Panc1 (cell line): Measurements from ENCODE around the gene VPS35L. TPM values are rescaled to one million over a fixed set of nuclear protein-coding genes. Genes with fewer than 3 reads are reported as not detected.

Experiments used
- ATAC-seq: fragments of 200-7000 bp; cut with Tn5 transposase; 2 replicates; pipeline ENCODE4 v1.9.1; 2020; ENCODE audit warnings: mild to moderate bottlenecking, moderate library complexity
- BruUV-seq: library from RNA; stranded (reverse); fragments of 400-500 nt; replicated peaks from 2 replicates; lab custom pipeline; 2021; lab: Mats Ljungman, UMichigan
- CTCF ChIA-PET: fragments of 300-600 bp; sonication (Branson Sonifier 250); formaldehyde crosslinking; loops from one replicate; lab custom pipeline; 2022; ENCODE audit warnings: antibody characterized with exemption; lab: Charles Lee
- POLR2A ChIA-PET: fragments of 300-600 bp; sonication (Branson Sonifier 250); formaldehyde crosslinking; loops from one replicate; lab custom pipeline; 2022; ENCODE audit warnings: antibody characterized with exemption; lab: Charles Lee
- DNase-seq: peaks from one replicate; pipeline ENCODE4 v3.0.0-alpha.2; 2010; ENCODE audit warnings: low read depth, low spot score
- H3K27ac ChIP-seq: 2 replicates; pipeline ENCODE4 v1.5.1; 2011; ENCODE audit warnings: mild to moderate bottlenecking, low read length, inconsistent platforms
- H3K27me3 ChIP-seq: fragments of 200-500 bp; sonication (Bioruptor generic); 2 replicates; pipeline ENCODE4 v1.6.0; 2014; ENCODE audit warnings: low read length, inconsistent platforms; ENCODE audit not compliant: control insufficient read depth, insufficient read depth
- H3K36me3 ChIP-seq: fragments of 200-500 bp; sonication (Bioruptor generic); 2 replicates; pipeline ENCODE4 v1.5.1; 2014; ENCODE audit warnings: inconsistent platforms, mild to moderate bottlenecking, low read length, moderate library complexity; ENCODE audit not compliant: control insufficient read depth, insufficient read depth
- H3K4me1 ChIP-seq: 2 replicates; pipeline ENCODE4 v1.5.1; 2011; ENCODE audit warnings: inconsistent platforms, mild to moderate bottlenecking, low read length, moderate library complexity; ENCODE audit not compliant: control insufficient read depth, insufficient read depth
- H3K4me3 ChIP-seq, 2 experiments: 2 replicates each; pipeline ENCODE4 v1.5.1; 2011 to 2012; ENCODE audit warnings: low read depth in 2 of 2, low read length in 2 of 2, mild to moderate bottlenecking in 2 of 2, inconsistent platforms in 1 of 2, moderate library complexity in 1 of 2
- H3K9me3 ChIP-seq: fragments of 200-500 bp; sonication (Bioruptor generic); 2 replicates; pipeline ENCODE4 v1.5.1; 2014; ENCODE audit warnings: low read depth, mild to moderate bottlenecking, inconsistent platforms, low read length, moderate library complexity; ENCODE audit not compliant: control insufficient read depth, insufficient read depth
- POLR2AphosphoS5 ChIP-seq: IDR thresholded peaks from 2 replicates; pipeline ENCODE4 v1.6.1; 2012; ENCODE audit warnings: mild to moderate bottlenecking, low read depth, low read length, moderate library complexity
- SIN3A ChIP-seq: IDR thresholded peaks from 2 replicates; pipeline ENCODE4 v1.6.1; 2012; ENCODE audit warnings: low read depth, mild to moderate bottlenecking, low read length, moderate library complexity, borderline replicate concordance; ENCODE audit not compliant: insufficient read depth
- TCF7L2 ChIP-seq: IDR thresholded peaks from 2 replicates; pipeline ENCODE4 v1.6.1; 2011; ENCODE audit warnings: mild to moderate bottlenecking, low read depth, low read length, inconsistent platforms
- in situ Hi-C: cut with HindIII; loops from 2 replicates; pipeline ENCODE4 v1.10.0; 2016; ENCODE audit warnings: low sequenced_read_pairs, low pct_unique_long_range_greater_than_20kb
- intact Hi-C: fragments of 100-400 bp; cut with micrococcal nuclease; formaldehyde crosslinking; loops from one replicate; pipeline ENCODE4 v1.10.0; 2022; ENCODE audit not compliant: unreplicated experiment
- total RNA-seq: library from RNA; stranded (reverse); gene quantifications from one replicate; pipeline ENCODE4 v1.2.1, GENCODE V29; 2021; ENCODE audit not compliant: unreplicated experiment
- TF ChIP-seq, protein P1 (sequence below), 2 experiments: IDR thresholded peaks; 2 replicates each; pipeline ENCODE4 v1.6.1; 2011 to 2012; ENCODE audit warnings: low read depth in 2 of 2, control low read depth in 1 of 2, low read length in 1 of 2, mild to moderate bottlenecking in 1 of 2, moderate library complexity in 1 of 2; ENCODE audit not compliant: insufficient read depth in 1 of 2
- TF ChIP-seq, protein P2 (sequence below): fragments of 450-650 bp; IDR thresholded peaks from 2 replicates; pipeline ENCODE4 v1.5.1; 2017; ENCODE audit warnings: mild to moderate bottlenecking

The VPS35L gene
- total RNA-seq, 1 experiment from 2014 or later, result 124 TPM

DNA sequence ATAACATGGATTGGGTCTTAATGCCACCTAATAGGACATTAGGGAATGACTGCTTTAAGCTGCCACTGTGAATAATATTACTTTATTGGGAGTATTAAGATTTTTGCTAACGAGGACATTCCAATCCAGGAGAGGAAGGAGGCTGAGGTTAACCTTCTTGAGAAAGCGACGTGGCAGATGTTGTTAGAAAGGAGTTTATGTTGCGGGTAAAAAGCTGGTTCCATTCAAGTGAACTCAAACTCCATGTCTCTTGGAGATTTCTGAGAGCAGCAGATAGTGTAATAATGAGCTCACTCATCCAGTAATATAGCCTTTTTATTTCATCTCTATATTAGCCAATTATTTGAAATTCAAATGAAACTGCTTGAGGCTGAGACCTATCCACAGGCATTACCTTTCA is 87.0 kb downstream of the VPS35L start:
- H3K4me3 ChIP-seq, result no peak overlapping the region
- no peaks in the 10 kb centered on the region for H3K27me3 ChIP-seq
- ATAC-seq (no peak), DNase-seq (no peak)
- H3K27ac ChIP-seq, result no peak overlapping the region
- no peaks in the 10 kb centered on the region for H3K4me1 ChIP-seq
- no peaks in the 10 kb centered on the region for H3K9me3 ChIP-seq
- intact Hi-C loops, result no loop called here
- H3K36me3 ChIP-seq, result peaks cover 10% of the 10 kb centered on the region
- TF ChIP-seq TCF7L2 (no peak), SIN3A (no peak), POLR2AphosphoS5 (no peak)
- TF ChIP-seq, protein P1, sequence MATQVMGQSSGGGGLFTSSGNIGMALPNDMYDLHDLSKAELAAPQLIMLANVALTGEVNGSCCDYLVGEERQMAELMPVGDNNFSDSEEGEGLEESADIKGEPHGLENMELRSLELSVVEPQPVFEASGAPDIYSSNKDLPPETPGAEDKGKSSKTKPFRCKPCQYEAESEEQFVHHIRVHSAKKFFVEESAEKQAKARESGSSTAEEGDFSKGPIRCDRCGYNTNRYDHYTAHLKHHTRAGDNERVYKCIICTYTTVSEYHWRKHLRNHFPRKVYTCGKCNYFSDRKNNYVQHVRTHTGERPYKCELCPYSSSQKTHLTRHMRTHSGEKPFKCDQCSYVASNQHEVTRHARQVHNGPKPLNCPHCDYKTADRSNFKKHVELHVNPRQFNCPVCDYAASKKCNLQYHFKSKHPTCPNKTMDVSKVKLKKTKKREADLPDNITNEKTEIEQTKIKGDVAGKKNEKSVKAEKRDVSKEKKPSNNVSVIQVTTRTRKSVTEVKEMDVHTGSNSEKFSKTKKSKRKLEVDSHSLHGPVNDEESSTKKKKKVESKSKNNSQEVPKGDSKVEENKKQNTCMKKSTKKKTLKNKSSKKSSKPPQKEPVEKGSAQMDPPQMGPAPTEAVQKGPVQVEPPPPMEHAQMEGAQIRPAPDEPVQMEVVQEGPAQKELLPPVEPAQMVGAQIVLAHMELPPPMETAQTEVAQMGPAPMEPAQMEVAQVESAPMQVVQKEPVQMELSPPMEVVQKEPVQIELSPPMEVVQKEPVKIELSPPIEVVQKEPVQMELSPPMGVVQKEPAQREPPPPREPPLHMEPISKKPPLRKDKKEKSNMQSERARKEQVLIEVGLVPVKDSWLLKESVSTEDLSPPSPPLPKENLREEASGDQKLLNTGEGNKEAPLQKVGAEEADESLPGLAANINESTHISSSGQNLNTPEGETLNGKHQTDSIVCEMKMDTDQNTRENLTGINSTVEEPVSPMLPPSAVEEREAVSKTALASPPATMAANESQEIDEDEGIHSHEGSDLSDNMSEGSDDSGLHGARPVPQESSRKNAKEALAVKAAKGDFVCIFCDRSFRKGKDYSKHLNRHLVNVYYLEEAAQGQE (IDR thresholded peaks at IDR 0.05; ENCODE audit: insufficient read depth in 1 of 2, low read depth in 2 of 2, low read length in 1 of 2), result no peak
- TF ChIP-seq, protein P2, sequence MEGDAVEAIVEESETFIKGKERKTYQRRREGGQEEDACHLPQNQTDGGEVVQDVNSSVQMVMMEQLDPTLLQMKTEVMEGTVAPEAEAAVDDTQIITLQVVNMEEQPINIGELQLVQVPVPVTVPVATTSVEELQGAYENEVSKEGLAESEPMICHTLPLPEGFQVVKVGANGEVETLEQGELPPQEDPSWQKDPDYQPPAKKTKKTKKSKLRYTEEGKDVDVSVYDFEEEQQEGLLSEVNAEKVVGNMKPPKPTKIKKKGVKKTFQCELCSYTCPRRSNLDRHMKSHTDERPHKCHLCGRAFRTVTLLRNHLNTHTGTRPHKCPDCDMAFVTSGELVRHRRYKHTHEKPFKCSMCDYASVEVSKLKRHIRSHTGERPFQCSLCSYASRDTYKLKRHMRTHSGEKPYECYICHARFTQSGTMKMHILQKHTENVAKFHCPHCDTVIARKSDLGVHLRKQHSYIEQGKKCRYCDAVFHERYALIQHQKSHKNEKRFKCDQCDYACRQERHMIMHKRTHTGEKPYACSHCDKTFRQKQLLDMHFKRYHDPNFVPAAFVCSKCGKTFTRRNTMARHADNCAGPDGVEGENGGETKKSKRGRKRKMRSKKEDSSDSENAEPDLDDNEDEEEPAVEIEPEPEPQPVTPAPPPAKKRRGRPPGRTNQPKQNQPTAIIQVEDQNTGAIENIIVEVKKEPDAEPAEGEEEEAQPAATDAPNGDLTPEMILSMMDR, result no peak
- BruUV-seq, result no TSS peak
- ChIA-PET CTCF (no interaction called here), POLR2A (no interaction called here)
- in situ Hi-C loops, result loop anchor here (25.0 kb wide), 1 partner anchor 245 kb away; the partner anchor contains the start of gene GPRC5B

DNA sequence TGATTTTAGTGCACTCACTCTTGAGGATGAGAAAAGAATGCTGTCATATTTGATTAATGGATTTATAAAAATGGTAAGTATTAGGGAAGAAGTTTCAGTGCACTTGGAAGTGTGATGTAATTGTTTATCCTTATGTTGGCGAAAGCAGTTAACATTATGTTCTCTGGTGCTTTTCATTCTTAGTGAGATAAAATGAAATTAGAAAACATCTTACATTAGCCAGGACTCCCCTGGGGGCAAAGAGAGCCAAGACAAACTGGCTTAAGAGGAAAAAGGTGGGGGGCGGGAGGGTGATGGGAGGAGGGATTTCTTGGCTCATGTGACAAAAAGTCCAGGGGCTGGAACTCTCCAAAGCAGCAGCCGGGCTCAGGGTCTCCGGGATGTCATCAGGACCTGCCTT is 89.4 kb downstream of the VPS35L start:
- CTCF ChIA-PET, result no interaction called here
- Histone ChIP-seq H3K27me3 (no peaks in the 10 kb centered on the region), H3K4me1 (no peaks in the 10 kb centered on the region), H3K9me3 (no peaks in the 10 kb centered on the region), H3K4me3 (no peak overlapping the region), H3K36me3 (no peaks in the 10 kb centered on the region; the same call in none of the 2 replicates), H3K27ac (no peak overlapping the region)
- TF ChIP-seq, protein P1 (IDR thresholded peaks at IDR 0.05; ENCODE audit: insufficient read depth in 1 of 2, low read depth in 2 of 2, low read length in 1 of 2), result no peak
- TF ChIP-seq, protein P2, result no peak
- TF ChIP-seq POLR2AphosphoS5 (no peak), SIN3A (no peak), TCF7L2 (no peak)
- no peak for DNase-seq
- in situ Hi-C loops, result loop anchor here (25.0 kb wide), 1 partner anchor 242 kb away; the partner anchor contains the start of gene GPRC5B
- POLR2A ChIA-PET, result no interaction called here
- intact Hi-C loops, result no loop called here
- no TSS peak for BruUV-seq
- ATAC-seq, result no peak
